Iris pigment epithelial cell (primary cell): ENCODE results near the gene ERCC5.

Experiments
- DNase-seq: peaks from one replicate; pipeline ENCODE4 v3.0.0-alpha.2; 2011; ENCODE audit warnings: low read depth

The ERCC5 gene

DNA sequence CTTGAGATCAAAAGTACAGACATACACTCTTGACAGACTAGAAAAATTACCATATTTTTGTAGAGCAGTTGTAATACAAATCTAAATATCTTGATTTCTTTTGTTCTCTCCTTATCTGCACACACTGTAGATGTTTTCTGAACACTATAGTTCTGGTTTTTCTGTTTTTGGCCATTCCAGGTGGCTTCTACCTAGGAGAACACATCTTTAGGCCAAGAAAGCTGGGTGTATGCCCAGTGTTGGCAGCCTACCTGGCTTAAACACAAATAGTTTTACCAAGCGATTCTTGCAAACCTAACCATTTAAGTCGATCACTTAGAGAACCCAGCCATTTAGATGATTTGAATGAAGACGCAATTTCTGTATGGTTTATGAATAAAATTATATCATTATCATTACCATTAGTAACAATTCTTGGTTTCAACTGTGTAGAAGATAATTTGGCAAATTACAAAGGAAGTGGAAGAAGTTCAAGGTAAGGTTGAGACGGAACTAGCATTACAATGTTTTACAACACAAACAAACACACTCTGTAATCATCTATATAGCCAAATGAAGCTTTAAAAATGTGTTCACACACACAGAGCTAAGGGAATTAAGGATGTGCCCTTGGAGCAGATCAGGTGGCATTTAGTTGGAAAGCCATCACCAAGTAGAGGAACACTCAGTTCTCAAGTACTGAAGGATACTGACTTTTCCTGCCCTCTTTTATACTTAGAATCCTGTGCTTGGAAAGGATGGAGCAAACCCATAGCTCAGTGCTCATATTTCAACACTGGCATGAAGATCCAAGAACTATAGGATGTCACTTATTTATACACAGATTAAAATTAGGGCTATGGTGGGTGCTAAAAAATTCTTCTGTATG is 36.2 kb downstream of the ERCC5 start:
- DNase-seq: no peak

DNA sequence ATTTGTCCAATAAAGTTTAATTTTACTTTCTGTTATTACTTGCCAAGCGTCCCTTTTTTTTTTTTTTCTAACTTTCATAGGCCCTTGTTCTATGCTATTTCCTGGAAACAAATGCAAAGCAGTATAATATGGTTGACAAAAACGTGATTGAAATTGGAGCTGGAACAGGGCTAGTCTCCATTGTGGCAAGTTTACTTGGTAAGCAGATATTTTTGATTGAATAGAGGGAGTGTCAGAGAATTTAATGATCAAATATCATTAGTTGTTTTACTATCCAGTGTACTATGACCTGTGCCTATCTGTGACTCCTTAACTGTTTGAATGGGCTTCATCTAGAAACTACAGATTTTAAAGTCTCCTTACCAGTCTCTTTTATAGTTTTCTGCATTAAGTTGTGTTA is 46.7 kb downstream of the ERCC5 start:
- no peak for DNase-seq

DNA sequence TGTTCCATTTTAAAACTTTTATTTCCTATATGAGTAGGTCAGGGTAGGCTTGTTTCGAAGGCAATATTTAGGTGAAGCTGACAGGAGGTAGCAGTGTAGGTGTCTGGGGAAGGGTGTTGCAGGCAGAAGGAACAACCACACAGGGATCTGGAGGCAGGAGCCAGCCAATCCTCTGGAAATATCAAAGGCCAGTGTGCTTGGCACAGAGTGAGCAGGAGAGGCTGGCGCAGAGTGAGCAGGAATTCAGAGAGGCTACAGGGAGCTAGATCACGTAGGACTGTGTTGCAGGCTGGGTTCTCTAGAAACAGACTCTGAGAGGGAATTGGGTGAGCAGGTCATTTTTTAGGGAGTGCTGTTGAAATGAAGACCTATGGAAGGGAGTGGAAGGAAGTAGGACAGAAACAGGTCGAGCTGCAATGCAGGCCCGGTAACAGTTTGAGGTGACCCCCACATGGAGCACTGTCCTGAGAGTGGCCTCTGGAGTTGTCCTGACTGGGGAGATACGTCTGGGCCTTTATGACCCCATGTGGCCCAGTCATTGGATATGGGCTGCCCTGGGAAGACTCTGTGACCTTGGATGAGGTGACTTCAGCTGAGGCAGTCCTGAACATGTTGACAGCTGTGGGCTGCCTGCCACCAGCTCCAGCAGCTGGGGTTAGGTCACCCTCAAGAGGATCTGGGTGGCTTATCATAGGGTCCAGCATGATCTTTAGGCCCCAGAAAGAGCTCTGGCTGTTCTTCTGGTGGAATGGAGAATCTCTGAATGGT is 51.7 kb downstream of the ERCC5 start:
- no peak for DNase-seq

DNA sequence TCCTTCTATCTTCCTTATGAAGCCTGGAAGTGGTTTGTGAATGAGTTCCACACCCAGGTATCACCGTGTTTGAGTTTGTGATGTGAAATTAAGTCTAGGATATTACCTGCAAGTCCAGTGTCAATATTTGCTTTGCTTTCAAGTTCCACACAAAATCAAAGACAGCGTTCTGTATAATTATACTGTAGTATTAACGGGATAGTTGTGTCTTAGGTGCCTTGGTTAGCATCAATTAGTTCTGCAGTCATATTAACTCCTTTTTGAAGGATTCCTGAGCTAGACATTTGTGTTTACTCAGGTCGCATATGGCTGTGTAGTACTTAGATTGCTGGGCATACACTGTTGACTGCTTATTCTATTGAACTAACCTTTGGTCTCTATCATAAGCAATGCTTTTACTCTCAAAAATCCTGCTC is 54.4 kb downstream of the ERCC5 start:
- DNase-seq: no peak

DNA sequence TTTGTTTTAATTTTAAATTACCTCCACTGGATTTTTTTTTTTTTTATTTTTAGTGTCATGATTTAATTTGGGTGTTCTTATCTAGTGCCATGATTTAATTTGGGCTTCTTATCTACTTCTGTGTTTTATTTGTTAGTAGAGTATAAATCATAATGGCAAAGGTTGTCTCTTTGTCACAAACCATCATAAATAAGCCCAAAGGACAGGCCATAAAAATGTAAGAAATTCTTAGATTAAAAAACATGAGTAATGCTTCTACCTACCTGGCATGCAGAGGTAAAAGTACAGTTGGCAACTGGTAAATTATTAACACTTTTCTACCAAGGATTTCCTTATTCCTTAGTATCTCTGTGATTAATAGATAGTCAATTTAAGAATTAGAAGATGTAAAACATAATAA is 55.2 kb downstream of the ERCC5 start:
- no peak for DNase-seq

DNA sequence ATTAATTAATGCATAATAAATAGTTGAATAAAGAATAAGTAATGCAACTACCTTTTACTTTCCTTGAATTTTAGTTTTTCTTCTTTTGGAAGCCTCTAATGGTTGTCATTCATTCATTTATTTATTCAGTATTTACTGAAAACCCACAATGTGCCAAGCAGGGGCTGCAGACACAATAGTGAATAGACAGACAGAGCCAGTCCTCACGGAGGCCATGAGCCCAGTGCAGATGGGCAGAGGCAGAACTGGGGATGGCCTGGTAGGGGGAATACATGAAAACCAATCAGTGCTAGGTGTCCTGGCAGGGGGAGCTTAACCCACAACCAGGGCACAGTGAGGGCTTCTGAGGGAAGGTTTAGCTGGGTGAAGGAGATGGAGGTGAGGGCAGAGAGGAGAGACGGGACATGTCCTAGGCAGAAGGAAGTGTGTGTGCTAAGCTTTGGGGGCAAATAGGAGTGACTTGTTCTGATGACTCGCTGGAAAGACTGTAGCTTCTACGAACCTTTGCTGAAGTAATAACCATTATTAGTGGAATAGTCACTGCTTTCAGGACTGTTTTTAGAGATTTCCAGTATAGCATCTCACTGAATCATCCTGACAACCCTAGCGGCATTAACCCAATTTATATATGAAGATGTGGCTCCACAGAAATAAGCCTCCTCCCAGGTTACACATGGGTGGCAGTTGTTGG is 55.9 kb downstream of the ERCC5 start:
- DNase-seq: peak; percentile 33

DNA sequence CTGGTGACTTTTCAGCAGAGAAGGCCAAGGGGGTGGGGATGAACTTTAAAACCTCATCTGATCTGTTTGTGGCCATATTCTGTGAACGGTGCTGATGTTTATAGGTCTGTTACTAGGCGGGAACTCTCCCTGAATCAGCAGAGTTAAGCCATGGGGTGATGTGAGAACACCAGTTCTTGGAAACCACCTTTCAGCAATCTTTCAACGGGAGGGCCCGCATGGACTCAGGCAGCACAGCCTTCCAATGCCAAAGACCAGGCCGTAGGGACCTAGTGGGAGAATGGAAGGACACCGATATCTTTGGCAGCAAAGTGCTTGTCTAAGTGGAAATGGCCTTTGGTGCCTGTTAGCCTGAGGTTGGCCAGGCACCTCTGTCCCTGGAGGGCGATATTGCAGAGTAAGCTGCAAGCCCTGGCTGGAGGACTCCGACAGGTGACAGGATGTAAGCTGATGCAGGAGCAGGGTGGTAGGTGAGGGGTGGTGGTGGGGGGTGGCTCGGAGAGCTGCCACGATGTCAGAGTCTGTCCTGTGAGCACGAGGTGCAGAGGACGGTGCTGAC is 57.0 kb downstream of the ERCC5 start:
- DNase-seq: no peak

DNA sequence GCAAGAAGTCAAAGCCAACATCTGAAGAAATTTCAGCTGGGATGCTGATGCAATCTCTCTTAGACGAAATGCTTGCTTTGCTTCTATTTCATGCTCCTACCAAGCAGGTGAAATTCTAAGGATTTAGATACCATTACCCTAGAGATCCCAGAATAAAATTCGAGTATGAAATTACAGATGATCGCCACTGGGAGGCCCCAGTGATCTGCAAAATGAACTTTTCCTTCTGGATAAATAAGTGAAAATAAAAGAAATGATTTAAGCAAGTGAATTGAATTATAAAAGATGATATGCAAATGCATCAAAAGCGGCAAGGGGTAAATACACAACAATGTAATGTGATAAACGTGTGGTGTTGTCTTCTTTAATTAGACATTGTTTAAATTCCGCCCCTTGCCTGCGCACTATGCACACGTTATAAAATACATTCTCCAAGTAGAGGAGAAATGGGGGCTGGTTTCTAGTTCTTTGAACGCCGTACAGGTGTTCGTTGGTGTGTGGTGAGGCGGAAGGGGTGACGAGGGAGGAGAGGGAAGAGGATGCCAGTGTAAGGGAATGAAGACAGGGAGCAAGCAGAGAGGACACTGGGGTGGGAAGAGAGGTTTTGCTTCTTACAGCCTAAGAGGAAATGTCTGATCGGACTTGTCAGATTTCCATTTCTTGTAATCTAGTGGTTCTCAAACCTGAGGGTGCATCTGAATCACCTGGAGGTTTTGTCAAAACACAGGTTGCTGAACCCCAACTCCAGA is 58.0 kb downstream of the ERCC5 start:
- peak; percentile 37 for DNase-seq

DNA sequence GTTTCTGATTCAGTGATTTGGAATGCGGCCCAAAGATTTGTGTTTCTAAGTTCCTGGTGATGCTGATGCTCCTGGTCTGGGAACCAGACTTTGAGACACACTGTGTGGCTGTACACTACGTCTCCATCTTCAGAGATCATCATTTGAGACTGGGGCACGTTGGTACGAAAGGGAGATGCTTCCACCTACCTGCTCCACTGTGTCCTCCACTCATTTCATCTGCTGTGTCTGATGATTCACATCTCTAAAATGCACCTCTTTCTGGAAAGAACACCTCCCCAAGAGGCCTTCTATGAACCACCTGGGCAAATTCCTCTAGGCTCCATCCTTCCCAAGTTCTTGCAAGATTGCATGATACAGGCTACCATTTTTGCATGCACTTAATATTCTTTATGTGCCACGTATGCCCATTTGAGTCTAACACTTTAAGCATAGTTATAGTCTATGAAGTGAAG is 58.6 kb downstream of the ERCC5 start:
- DNase-seq: no peak

DNA sequence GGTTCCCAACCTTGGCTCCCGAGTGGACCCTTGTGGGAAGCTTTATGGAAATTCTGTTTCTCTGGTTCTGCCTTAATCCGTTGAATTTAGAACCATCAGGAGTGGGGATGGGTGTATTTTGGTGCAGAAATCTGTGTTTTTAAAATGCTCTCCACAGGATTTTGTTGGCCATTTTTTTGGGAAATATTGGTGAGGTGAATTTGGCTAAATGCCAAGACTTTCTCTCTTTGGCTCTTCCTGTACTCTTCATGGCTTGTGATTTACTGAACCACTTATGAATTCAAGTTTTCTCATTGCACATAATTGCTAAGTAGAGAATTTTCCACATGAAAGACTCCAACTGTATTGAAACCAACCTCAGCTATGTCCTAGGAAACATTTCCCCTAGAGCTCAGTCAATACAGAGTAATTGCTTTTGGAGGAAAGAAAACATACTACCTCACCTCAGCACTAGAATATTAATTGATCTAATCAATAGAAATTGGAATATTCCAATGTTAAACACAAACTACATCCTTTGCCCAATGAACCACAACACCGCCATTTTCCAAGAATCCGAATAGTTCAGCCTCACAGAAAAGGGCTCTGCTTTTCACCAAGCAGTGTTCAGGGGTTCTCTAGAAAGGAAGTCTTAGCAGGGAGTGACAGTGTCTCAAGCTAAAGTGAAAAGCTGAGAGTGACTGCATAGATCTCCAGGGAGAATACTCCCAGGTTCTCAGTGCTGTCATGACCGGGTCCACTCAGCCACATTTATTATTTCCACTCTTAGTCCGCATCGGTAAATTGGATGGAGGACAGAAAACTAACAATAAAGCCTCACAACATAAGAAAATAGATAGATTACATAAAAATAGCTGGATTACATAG is 60.3 kb downstream of the ERCC5 start:
- DNase-seq: no peak

DNA sequence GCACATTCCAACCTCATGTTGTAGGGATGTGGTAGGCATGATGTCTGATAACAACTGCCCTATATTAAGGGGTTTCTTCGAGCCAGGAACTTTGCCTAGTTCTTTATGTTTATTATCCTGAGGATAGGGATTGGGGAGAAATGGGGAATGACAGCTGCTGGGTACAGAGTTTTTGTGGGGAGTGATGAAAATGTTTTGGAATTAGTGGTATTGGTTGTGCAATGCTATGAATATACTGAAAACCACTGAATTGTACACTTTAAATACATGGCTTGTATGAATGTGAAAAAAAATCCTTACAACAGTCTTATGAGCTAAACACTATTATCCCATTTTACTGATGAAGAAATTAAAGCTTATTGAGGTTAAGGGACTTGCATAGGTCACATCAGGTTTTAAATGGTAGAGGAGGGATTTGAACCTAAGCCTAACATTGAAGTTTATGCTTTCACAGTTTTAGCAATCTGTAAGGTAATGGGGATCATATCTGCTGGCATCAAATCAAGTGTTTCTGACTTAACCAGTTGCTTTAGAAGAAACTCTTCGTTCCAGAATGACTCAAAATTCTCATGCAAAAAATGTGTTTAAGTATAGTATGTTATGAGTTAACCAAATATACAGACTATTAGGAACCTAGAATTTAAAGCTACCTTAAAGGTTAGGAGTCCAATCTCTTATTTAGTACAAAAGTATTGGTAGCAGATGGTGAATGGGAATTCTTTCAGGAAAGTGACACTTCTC is 61.4 kb downstream of the ERCC5 start:
- peak; percentile 28 for DNase-seq

DNA sequence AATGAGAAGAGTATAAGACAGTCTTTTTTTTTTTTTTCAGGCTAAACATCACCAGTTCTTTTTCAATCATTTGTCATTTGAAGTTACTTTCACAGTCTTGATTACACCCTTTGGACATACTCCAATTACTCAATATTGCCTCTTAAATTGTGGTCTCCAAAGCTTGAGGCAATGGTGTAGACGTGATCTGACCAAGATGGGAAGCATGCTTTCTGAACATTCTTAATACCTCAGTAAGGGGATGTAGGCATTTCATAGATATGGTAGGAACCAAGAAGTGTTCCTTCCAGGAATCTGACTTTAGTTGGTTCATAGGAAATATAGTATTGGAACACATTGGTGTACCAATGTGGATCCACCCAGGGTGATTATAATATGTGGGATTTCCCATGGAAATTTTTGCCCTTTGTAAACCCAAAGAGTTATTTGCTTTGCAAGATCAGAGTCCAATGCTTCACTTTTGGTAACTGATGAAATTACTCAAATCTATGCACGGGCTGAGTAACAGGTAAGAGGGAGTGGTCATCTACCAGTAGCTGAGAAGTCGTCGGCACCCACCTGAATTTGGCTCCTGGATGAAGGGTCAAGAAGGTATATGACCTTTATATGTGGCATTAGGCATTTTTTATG is 62.2 kb downstream of the ERCC5 start:
- peak; percentile 22 for DNase-seq

DNA sequence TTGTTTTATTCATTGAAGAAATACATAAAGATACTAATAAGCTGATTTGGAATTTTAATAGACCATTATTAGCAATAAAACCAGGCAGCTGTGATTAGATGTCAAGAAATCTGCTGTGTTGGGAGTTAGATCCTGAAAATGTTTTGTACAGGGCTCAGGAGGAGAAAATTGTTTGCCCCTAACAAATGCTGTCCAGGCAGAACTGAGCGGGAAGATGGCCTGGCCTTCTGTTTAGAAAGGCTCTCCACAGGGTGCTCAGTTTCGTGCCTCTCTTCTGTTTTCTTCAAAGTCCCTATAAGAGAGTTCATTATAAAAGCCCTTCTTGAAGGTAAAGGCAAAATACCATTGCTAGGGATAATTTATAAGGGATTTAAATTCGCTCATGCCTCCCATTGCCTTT is 64.1 kb downstream of the ERCC5 start:
- DNase-seq: no peak

DNA sequence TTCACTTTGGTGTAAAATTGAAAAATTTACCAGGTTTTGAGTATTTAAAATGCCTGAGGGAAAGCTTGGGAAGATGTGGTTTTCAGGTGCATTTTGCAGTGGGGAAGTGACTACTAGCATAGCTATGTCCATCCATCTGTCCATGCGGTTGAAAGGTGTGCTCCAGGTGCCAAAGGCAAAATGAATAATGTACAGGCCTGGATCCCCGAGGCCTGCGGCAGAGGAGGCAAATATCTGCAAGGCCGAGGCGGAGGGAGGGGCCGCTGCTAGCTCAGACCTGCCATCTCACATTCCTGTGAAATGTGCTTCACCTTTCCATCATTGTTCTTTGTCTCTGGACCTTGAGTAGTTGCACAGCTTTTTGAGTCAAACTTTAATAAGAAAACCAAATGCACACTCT is 65.5 kb downstream of the ERCC5 start:
- no peak for DNase-seq

DNA sequence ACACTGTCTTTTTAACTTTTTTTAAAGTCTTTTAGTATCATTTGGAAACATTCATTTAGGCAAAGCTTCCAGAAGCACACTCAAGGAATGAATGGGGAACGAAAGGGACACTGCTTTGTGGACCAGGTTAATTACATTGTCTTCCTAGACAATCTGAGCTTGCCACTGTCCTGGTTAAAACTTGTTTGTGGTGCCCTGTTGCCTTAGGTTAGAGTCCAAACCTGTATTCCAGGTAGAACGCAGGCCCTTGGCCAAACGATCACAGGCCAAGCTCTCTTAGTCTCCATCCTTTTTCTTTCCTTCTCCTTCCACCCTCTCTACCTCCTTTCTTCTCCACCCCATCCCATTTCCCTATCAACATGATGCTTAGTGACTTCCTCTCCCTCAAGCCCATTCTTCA is 66.8 kb downstream of the ERCC5 start:
- no peak for DNase-seq

DNA sequence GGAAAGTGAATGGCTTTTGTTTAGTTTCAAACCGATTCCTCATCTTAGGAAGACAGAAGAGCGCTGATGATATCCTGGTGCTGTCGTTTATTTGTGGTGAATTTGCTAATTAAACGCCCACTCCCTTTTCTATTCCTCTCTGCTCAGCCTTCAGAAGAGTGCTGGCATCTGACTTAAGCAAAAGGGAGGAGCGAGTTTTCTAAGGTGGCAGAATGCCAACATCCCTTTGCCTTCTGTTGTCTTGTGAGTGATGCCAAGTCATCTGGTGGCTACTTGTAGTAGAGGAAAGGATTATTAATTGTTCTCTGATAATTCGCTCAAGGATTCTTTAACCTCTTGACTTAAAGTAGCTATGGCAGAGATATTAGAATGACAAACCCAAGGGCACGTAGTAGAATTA is 68.1 kb downstream of the ERCC5 start:
- peak; percentile 35 for DNase-seq

DNA sequence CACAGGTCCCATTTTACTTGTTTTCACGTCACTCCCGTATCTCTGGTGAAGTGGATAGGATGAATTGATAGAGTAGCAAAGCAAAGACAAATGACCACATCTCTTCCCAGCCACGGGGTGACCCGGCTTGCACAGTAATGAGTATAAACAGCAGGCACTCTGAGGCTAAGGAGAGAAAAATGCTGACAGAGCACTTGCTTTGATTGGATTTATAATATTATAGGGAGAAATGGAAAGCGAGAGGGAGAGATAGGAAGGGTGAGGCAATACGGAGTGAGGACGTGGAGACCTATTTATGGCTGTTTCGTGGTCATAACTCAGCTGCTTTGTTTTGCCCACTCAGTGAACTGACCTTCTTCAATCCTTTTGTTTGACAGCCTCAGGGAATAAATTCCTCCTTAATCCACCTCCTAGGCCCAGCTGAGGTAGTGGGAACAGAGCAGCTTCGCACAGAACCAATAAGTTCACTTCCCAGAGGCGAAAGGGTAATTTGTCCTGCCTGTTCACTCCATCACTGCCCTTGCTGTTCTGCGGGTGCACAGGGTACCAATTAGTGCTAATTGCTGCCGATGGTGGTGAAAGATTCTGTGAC is 68.6 kb downstream of the ERCC5 start:
- DNase-seq: peak; percentile 39

DNA sequence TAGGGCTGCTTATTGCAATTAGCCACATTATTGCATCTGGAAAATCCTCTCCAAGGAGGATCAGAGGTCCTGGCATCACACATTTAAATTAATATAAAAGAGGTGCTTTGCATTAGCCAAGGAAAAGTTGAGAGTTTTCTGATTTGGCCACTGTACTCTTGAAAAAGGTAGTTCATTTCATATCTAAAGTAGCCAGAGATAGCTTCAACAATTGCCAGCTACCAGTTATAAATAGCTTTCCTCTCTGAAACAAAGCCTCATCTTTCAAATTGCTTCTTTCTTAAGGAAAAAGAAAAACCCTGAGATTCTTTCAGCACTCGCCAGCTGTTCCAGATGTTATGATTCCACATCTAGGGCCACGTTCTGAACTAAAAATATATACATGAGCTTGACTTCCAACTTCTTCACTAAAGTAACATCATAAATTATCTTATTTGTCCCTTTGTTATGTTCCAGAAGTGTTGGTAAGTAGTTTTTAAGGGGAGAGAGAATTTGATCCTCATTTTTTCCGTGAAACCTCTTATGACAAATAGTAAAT is 69.6 kb downstream of the ERCC5 start:
- DNase-seq: no peak

DNA sequence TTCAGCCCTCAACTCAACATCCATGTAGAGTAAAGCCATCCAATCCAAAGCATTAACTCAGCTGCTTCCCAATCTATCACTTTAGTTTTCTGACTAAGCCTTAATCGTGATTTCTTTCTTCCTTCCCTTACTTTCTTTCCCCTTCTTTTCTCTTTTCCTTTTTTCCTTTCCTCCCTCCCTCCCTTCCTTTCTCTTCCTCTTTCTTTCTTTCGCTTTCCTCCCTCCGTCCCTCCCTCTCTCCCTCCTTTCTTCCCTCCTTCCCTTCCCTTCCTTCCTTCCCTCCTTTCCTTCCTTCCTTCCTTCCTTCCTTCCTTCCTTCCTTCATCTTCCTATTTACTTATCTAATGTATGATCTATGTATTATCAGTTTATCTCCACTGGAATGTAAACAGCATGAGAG is 71.2 kb downstream of the ERCC5 start:
- DNase-seq: no peak
